Caco-2 (cell line): Measurements from ENCODE around the gene CA6. TPM values are rescaled to one million over a fixed set of nuclear protein-coding genes. Genes with fewer than 3 reads are reported as not detected.

ENCODE experiments used
- BruUV-seq: library from RNA; stranded (reverse); fragments of 400-500 nt; replicated peaks from 2 replicates; lab custom pipeline; 2021; lab: Mats Ljungman, UMichigan
- CTCF ChIA-PET: fragments of 300-600 bp; sonication (Branson Sonifier 250); formaldehyde crosslinking; loops from one replicate; lab custom pipeline; 2022; ENCODE audit warnings: antibody characterized with exemption; lab: Charles Lee
- POLR2A ChIA-PET: fragments of 300-600 bp; sonication (Branson Sonifier 250); formaldehyde crosslinking; loops from one replicate; lab custom pipeline; 2022; ENCODE audit warnings: antibody characterized with exemption; lab: Charles Lee
- DNase-seq, 2 experiments: peaks; one replicate each; pipeline versions ENCODE4 v3.0.0 to v3.0.0-alpha.2; 2020 to 2022
- H3K27me3 ChIP-seq: replicated peaks from 2 replicates; pipeline ENCODE4 v1.6.0; 2011; ENCODE audit warnings: low read length; ENCODE audit not compliant: control insufficient read depth, insufficient read depth
- H3K36me3 ChIP-seq: 2 replicates; pipeline ENCODE4 v1.5.1; 2011; ENCODE audit warnings: low read length; ENCODE audit not compliant: control insufficient read depth, insufficient read depth
- H3K4me1 ChIP-seq: fragments of 250-450 bp; sonication (Bioruptor Pico); 2 replicates; pipeline ENCODE4 v1.5.1; 2020; ENCODE audit warnings: mild to moderate bottlenecking
- H3K4me3 ChIP-seq: 2 replicates; pipeline ENCODE4 v1.5.1; 2011; ENCODE audit warnings: low read depth, mild to moderate bottlenecking, control low read depth, low read length
- H3K9me3 ChIP-seq: fragments of 250-450 bp; sonication (Bioruptor Pico); 2 replicates; pipeline ENCODE4 v1.5.1; 2020; ENCODE audit warnings: mild to moderate bottlenecking, moderate library complexity
- H3K27ac Mint-ChIP-seq: one replicate; pipeline ENCODE4 v1.8.0; 2022; ENCODE audit warnings: mixed read lengths; ENCODE audit not compliant: unreplicated experiment
- H3K27me3 Mint-ChIP-seq: one replicate; pipeline ENCODE4 v1.8.0; 2022; ENCODE audit warnings: mixed read lengths; ENCODE audit not compliant: insufficient read depth, unreplicated experiment
- H3K36me3 Mint-ChIP-seq: one replicate; pipeline ENCODE4 v1.8.0; 2022; ENCODE audit warnings: mild to moderate bottlenecking, mixed read lengths; ENCODE audit not compliant: insufficient read depth, unreplicated experiment
- H3K4me1 Mint-ChIP-seq: one replicate; pipeline ENCODE4 v1.8.0; 2022; ENCODE audit warnings: low read depth, mixed read lengths; ENCODE audit not compliant: unreplicated experiment
- H3K4me3 Mint-ChIP-seq: one replicate; pipeline ENCODE4 v1.8.0; 2022; ENCODE audit warnings: mild to moderate bottlenecking, moderate library complexity, mixed read lengths; ENCODE audit not compliant: unreplicated experiment
- H3K9me3 Mint-ChIP-seq: one replicate; pipeline ENCODE4 v1.8.0; 2022; ENCODE audit warnings: mixed read lengths; ENCODE audit not compliant: unreplicated experiment
- CTCF ChIP-seq, 2 experiments: fragments of 200-600 bp in 1 of 2; IDR thresholded peaks; 1 replicate in 1 of 2; 2 replicates in 1 of 2; pipeline versions ENCODE4 v1.5.1 to v1.8.0; 2011 to 2022; ENCODE audit warnings: antibody characterized with exemption in 1 of 2, control low read depth in 1 of 2, inconsistent platforms in 1 of 2, low read depth in 1 of 2, low read length in 1 of 2, mild to moderate bottlenecking in 1 of 2, moderate library complexity in 1 of 2; ENCODE audit not compliant: insufficient read depth in 1 of 2, severe bottlenecking in 1 of 2, unreplicated experiment in 1 of 2
- intact Hi-C: fragments of 100-400 bp; cut with micrococcal nuclease; formaldehyde crosslinking; loops from one replicate; pipeline ENCODE4 v1.10.0; 2022; ENCODE audit not compliant: unreplicated experiment
- total RNA-seq: library from RNA; stranded (reverse); gene quantifications from 2 replicates; pipeline ENCODE4 v1.2.3, GENCODE V29; 2022

The CA6 gene
- total RNA-seq, 1 experiment from 2014 or later, result not detected

GRCh38 chr1:8950309-8950708 lies 4.6 kb downstream of the CA6 start:
- CTCF ChIA-PET, result no interaction called here
- Histone ChIP-seq H3K27me3 (no peaks in the 10 kb centered on the region), H3K4me3 (no peak overlapping the region), H3K9me3 (no peaks in the 10 kb centered on the region), H3K36me3 (no peaks in the 10 kb centered on the region), H3K4me1 (no peaks in the 10 kb centered on the region)
- H3K27me3 Mint-ChIP-seq, result no peaks in the 10 kb centered on the region
- H3K4me3 Mint-ChIP-seq, result no peak overlapping the region
- BruUV-seq, result no TSS peak
- POLR2A ChIA-PET, result no interaction called here
- no peaks in the 10 kb centered on the region for H3K4me1 Mint-ChIP-seq
- no peak for TF ChIP-seq CTCF (IDR thresholded peaks at IDR 0.05; ENCODE audit: insufficient read depth in 1 of 2, low read depth in 1 of 2, low read length in 1 of 2, severe bottlenecking in 1 of 2, unreplicated experiment in 1 of 2)
- no peaks in the 10 kb centered on the region for H3K9me3 Mint-ChIP-seq
- H3K27ac Mint-ChIP-seq, result no peak overlapping the region
- no peak for DNase-seq
- H3K36me3 Mint-ChIP-seq, result no peaks in the 10 kb centered on the region
- intact Hi-C loops, result no loop called here

GRCh38 chr1:8951231-8951630 lies 5.6 kb downstream of the CA6 start:
- Mint-ChIP-seq H3K4me1 (no peaks in the 10 kb centered on the region), H3K36me3 (no peaks in the 10 kb centered on the region), H3K9me3 (no peaks in the 10 kb centered on the region), H3K4me3 (no peak overlapping the region), H3K27ac (no peak overlapping the region), H3K27me3 (no peaks in the 10 kb centered on the region)
- POLR2A ChIA-PET, result interaction anchor here (0.5 to 0.6 kb wide), 2 partner anchors 90 to 105 kb away, joined by 3 to 6 read pairs; no protein-coding TSS in a partner anchor
- no peak overlapping the region for H3K4me3 ChIP-seq
- intact Hi-C loops, result no loop called here
- BruUV-seq, result no TSS peak
- H3K36me3 ChIP-seq, result no peaks in the 10 kb centered on the region
- no peaks in the 10 kb centered on the region for H3K27me3 ChIP-seq
- DNase-seq, result no peak
- TF ChIP-seq CTCF (IDR thresholded peaks at IDR 0.05; ENCODE audit: insufficient read depth in 1 of 2, low read depth in 1 of 2, low read length in 1 of 2, severe bottlenecking in 1 of 2, unreplicated experiment in 1 of 2), result no peak
- H3K4me1 ChIP-seq, result no peaks in the 10 kb centered on the region
- CTCF ChIA-PET, result no interaction called here
- no peaks in the 10 kb centered on the region for H3K9me3 ChIP-seq

- no peak for TF ChIP-seq CTCF (IDR thresholded peaks at IDR 0.05; ENCODE audit: insufficient read depth in 1 of 2, low read depth in 1 of 2, low read length in 1 of 2, severe bottlenecking in 1 of 2, unreplicated experiment in 1 of 2)
- H3K27me3 Mint-ChIP-seq, result no peaks in the 10 kb centered on the region
- H3K36me3 Mint-ChIP-seq, result no peaks in the 10 kb centered on the region
- no peaks in the 10 kb centered on the region for H3K27me3 ChIP-seq
- no peaks in the 10 kb centered on the region for H3K9me3 Mint-ChIP-seq
- H3K4me3 ChIP-seq, result no peak overlapping the region
- H3K4me1 ChIP-seq, result no peaks in the 10 kb centered on the region
- H3K4me1 Mint-ChIP-seq, result no peaks in the 10 kb centered on the region
- H3K27ac Mint-ChIP-seq, result no peak overlapping the region
- no peaks in the 10 kb centered on the region for H3K9me3 ChIP-seq
- no TSS peak for BruUV-seq
- ChIA-PET CTCF (no interaction called here), POLR2A (no interaction called here)
- DNase-seq, result no peak
- H3K4me3 Mint-ChIP-seq, result no peak overlapping the region
- intact Hi-C loops, result no loop called here
- no peaks in the 10 kb centered on the region for H3K36me3 ChIP-seq
Observed at GRCh38 chr1:8955406-8955805, 9.7 kb downstream of the CA6 start.
